Left cardiac atrium (tissue), 4 donors: ENCODE results near the gene CAMK2B. TPM values are rescaled to one million over a fixed set of nuclear protein-coding genes. Genes with fewer than 3 reads are reported as not detected.

Source experiments
- ATAC-seq, 2 donors: fragments of 200-7000 bp; cut with Tn5 transposase; one replicate each; pipeline ENCODE4 v1.9.1; 2020; ENCODE audit warnings: mild to moderate bottlenecking in 2 of 2, moderate library complexity in 2 of 2
- DNase-seq: peaks from one replicate; pipeline ENCODE4 v3.0.0-alpha.2; 2020
- intact Hi-C, 2 donors: fragments of 100-400 bp; cut with DNase I; formaldehyde crosslinking; loops; one replicate each; pipeline versions ENCODE4 v1.14.1 to v1.15.1; 2022 to 2023
- total RNA-seq, 2 donors: library from RNA; stranded (reverse); fragmentation: NEBNext Ultra II Directional; extraction: Animal tissue kit (Norgen Biotek cat#: 25700); gene quantifications; one replicate each; pipeline ENCODE4 v1.2.1, GENCODE V29; 2021
- donor health status: DM: no; HTN: yes; CAD: no.
- donor health status: DM: no; HTN: yes; CAD: no; lungs with severe emphysema.
- donor health status: DM: yes; HTN: yes; CAD: no.
- donor health status: Dilated cardiomyopathy.

Gene CAMK2B
- total RNA-seq, 2 donors from 2014 or later = 75.8 to 98.7 TPM

DNA sequence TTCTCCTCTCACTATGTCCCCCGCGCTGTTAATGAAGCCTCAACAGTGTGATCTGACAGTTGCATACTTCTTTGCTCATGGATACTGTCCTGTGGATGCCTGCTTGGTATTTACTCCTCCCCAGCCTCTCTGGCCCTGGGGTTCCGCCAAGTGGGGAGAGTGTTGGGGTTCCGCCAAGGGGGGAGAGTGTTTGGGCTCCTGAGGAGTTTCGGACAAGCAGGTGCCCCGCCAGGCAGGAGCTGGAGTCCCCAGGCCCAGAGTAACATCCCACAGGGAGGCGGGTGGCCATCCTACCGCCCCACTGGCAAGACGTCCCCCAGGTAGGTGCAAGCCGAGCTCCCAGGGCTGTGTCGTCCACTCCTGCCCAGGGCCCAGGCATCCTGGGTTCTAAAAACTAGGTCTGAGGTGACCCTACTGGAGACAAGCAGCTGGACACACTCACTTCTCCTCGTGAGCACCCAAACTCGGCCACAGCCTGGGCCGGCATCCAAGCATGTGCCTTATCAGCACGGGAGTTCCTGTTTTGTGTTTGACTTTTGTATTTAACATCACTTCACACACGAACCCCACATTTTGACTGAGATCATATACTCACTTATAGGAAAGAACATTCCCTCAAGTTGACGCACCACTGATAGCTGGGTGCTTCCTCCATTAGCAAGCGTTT is 34.2 kb downstream of the CAMK2B start:
- DNase-seq = peak; percentile 88
- intact Hi-C loops = no loop called here
- ATAC-seq = peak; percentile 73 to 82

DNA sequence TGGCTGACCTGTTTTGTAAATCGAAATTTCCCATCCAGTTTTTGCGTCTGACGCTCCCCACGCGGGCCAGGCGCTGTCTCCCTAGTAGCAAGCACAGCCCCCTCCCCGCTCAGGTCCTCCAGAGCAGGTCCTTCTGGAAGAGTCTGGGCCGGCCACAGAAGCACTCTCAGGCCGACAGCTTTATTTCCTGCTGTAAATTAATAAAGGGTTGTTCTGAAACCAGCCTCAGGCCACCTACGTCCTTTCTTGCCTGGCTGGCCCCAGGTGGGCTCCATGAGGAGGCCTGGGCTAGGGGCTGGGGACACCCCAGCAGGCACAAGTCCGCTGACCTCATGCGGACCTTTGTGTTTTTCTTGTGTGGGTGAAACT is 35.2 kb downstream of the CAMK2B start:
- intact Hi-C loops = no loop called here
- DNase-seq (peak; percentile 15), ATAC-seq (no peak)

DNA sequence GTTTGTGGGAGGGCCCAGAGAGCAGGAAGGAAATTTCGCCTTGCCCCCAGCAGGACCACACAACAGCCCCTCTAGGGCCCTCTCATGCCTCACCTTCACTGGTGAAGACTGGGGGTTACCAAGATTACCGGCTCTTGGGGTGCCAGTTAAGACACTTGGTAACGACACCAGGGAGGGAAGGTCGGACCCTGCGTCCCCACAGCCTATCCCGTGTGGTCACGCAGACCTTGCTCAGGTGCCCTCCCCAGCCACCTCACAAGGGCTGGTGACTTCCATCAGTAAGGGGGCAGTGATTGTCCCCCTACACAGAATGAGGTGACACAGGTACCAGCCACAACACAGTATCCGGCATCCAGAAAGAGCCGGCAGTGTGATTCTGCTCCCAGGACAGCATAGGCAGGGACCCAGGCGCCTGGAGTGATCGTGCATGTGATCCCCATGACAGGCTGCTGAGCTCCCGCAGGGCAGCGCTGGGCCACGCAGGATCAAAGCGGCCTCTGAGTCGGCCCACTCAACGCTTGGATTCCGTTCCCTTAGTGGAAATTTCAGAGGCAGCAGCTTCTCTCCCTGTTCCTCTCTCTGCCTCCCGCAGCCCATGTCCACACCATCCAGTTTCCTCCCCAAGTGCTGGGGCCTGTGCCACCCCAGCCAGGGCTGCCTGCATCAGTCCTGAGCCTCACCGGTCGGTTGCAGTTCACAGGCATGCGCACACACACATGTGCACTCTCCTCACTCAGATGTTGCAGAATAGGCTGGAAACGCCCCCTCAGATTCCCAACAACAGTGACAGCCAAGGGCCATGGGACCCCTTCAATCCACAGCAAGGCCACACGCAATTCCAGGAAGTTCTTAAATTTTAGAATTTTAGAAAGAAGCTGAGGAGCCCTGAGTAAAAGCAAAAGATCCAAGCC is 35.8 kb downstream of the CAMK2B start:
- DNase-seq (peak; percentile 31), ATAC-seq (peak; percentile 5 to 27)
- intact Hi-C loops = no loop called here

DNA sequence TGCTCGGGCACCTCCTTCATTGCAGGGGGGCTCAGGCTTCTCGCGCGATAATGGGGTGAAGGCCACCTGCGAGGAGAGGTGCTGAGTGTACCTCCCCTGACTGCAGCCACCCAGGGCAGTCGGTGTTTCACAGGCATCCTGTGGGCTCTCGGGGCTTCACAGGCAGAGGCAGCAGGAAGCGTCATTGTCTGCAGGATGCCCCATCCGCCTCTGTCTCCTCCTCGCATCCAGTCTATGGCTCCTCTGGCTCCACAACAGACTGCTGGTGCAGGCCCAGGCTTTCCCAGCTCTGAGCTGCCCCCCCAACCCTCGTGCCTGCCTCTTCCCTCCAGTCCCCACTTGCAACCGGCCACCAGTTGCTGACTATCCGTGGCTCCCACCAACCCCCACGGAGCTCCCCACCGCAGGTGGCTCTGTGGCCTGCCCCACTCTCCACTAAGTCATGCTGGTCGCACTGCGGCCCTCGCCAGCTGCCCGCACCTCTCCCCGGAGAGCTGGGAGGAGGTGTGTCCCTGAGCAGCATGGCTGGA is 36.5 kb downstream of the CAMK2B start:
- intact Hi-C loops = no loop called here
- DNase-seq (peak; percentile 3), ATAC-seq (no peak)

DNA sequence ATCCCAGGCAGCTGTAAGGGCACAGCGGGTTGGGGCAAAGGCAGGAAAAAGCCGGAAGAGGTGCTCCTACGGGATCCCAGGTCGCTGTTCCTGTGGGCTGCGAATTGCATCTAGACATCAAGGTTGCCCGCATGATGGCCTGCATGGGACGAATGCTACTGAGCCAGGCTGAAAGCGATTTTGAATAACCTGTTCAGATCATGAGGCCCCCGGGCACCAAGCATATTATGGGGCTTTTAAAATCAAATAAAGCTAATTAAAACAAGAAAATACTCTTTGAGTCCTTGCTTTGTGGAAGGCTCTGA is 37.1 kb downstream of the CAMK2B start:
- ATAC-seq = no peak
- intact Hi-C loops = no loop called here
- peak; percentile 8 for DNase-seq

DNA sequence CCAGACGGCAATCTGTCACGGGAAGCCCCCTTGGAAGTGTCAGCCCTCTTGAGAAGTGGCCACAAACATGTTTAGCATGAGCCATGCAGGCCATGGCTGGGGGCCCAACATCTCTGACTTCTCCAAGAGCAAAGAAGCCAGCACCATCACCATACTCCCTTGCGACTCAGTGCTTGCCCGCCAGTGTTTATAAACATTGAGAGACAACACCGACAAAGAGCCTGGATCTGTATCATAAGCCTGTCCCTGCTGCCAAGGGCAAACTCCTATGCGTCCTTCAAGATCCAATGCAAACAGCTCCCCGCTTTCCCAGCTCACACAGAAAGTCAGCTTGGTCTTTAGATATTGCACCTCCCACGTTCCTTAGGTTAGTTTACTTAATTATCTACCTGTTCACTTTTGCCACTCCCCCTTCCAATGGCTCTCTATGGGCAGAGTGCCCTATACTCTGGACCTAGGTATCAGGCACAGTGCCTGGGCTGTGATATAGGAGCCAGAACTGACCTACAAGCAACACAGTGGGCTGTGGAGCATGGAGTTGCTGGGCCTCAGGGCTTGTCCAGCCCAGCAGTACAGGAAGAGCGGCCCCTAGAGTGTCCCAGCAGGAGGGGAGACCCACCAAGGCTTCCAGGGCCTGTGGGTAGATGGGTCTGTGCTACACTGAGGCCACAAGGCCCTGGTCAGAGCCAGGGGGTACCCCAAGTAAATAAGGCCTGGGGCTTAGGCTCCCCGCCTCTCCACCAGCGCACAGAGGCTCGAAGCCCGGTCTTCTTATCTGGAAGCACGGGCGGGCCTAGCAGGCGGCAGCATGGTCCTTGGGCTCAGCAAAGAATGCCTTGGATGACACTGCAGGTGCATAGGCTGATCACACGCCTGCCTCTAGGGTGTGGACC is 37.7 kb downstream of the CAMK2B start:
- intact Hi-C loops = no loop called here
- DNase-seq (peak; percentile 7), ATAC-seq (no peak)

DNA sequence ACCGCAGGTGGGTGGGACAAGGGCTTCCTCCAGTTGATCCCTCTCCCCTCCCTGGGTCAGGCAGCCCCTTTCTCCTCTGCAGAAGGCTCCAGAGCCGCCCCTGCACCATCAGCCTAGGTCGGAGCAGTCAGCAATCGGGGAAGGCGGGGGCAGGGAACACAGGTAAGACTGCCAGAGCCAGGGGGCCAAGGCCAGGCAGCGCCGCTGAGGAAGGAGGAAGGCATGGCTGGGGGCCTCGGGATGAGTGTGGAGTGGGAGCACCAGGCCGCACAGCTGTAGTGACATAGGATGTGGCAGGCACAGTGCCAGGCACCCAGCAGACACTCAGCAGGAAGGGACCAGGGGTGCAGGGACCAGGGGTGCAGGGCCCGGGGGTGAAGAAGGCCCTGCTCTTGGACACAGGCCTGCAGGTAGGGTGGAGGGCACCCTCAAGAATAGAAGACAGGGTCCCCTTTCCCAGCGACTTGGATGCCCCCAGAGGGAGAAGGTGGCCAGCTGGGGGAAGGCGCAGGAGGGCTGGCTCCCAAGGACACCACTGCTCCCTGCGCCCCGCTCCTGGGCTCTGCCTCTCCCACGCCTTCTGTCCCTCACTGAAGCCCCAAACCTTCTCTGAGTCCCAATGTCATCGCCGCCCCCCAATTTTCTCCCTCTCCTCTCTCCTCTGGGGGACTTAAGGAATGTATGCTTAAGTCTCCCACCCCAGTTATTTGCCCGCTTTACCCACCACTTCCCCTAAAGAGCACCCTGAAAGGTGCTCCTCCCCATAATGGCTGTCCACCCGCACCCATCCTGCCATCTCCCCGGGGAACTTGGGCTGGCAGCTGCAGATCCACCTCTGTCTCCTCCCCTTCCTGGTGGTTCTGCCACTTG is 38.5 kb downstream of the CAMK2B start:
- intact Hi-C loops = no loop called here
- ATAC-seq (no peak), DNase-seq (peak; percentile 14)

DNA sequence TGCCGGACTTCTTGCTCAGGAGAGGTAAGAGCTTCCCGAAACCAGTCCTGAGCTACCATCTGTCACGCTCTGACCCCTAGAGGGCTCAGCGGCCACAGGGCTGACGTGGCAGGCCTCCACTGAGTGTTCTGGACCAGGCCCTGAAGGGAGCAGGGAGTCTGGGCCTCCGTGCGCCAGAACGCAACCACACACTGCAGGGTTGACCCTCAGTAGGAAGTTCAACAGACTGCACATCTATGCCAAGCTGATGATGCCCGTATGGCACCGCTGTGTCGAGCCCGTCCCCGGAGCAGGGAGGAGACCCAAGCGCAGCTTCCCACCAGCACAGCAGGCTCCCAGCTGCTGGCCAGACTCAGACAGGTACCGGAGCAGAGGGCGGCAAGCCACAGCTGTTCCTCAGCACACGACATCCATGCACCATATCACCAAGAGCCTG is 39.2 kb downstream of the CAMK2B start:
- intact Hi-C loops = no loop called here
- peak; percentile 24 for DNase-seq
- peak in 1 of 2 donors; percentile 19 for ATAC-seq

DNA sequence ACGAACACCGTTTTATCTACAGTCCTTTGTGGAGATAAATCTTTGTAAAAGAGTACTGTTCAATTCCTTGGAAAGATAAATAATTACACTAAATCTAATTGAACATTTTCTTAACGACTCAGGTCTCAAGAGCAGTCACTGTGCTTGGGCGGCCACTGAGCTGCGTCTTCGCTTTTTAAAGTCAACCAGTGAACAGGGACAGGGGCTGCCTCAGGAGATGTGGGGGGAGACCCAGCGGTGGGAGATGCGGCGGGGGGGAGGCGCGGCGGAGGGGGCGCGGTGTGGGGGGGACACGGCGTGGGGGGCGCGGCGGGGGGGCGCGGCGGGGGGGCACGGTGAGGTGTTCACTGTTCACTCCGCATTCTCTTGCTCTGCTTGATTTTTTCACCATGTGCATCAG is 39.8 kb downstream of the CAMK2B start:
- DNase-seq (peak; percentile 12), ATAC-seq (no peak)
- intact Hi-C loops = no loop called here

DNA sequence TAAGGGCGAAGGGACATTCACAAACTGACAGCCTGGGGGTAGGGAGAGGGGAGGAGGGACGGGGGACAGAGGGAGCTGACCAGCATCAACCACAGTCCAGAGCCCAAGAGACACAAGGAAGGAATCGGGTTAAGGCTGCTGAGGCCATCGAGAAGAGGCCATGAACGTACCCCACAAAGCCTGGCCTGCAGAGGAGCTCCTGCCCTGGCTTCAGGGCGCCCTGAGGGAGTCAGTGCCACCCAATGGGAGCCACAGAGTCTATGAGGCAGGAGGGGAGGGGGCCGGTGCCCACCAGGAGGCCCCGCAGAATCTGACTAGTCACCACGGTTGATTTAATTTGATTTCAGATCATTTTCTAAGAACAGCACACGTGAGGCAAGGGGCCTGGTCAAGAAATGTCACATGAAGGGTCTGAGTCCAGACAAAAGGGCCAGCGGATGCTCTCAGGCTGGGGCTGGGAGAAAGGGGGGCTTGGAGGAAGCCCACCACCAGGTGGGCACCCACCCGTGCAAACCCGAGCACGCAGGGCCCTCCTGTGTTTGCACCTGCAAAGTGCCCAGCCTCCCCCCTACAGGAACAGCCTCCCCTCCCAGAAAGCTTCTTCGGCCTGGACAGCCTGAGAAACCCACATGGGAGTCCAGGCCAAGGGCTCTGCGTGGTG is 40.4 kb downstream of the CAMK2B start:
- intact Hi-C loops = no loop called here
- DNase-seq (peak; percentile 8), ATAC-seq (no peak)

DNA sequence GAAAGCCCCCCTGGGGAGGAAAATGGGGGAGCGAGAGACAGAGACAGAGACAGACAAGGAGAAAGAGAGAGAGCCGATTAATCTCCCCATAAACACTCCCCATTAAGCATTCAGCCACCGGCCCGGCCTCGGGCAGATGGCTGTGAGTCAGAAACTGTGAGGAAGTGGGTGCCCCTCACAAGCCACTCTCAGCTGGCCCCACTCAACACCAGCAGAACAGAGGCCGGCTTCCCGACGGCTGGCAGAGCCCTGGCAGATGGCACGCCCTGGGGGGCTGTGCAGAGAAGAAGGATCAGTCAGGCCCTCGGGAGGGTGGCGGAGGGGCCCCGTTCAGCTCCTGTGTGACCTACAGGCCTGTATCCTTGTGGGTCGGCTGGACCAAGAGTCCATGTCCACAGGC is 41.2 kb downstream of the CAMK2B start:
- peak; percentile 24 for DNase-seq
- intact Hi-C loops = no loop called here
- ATAC-seq = peak in 1 of 2 donors; percentile 9

DNA sequence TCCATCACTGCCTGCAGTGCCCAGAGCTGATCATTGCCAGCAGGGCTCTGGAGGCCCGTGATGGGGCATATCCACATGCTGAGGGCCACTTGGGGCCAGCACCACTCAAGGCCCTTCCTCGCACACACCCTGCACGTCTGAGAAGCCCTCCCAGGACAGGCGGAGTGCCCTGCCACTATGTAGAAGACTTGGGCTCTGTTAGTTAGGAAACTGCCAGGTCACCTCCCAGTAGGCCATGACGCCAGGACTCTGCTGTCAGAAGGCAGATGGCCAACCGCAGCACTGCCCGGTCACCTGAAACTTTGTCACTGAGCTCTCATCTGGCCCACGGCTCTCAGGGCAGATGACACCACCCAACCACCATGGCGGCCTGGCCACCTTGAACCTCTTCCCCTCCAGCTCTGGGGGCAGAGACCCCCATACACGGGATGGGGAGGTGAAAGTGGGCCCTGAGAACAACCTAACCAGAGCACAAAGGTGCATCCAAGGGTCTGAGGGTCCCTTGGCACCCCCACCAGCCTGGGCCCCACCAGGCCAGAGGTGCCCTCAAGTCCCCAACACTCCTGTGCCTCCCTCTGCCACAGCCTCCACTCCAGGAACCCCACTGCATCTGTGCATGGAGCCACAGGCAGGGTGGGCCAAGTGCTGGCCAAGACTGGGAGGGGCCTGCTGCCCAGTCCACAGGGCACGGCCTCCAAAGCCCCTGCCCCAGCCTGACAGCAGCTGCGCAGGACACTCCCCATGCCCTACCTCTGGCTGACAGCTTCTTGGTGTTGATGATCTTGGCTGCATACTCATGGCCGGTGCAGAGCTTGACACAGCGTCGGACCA is 41.8 kb downstream of the CAMK2B start:
- ATAC-seq (peak; percentile 66 to 67), DNase-seq (peak; percentile 59)
- intact Hi-C loops = no loop called here

DNA sequence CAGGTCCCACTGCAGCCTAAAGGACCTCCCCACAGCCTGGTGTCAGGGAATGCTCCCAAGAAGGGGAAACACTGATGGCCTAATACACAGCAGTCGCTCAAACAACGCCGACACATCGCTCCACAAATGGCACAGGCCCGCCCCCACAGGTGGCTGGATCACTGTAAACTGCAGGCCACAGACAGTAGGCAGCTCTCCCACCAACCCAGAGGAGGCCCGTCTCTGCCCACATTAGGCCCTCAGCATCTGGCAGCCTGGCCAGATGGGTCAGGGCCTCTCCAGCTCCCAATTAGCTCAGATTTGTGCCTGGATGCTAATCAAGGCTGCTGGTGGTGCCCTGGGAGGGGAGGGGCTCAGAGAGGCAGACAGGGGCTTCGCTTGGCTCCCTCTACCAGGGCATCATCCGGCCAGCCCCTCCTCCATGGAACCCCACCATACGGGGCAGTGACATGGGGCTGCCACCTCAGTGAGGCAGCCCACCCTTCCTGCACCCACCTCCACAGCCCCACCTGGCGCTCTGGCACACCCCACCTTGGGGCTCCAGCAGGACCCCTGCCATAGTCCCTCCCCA is 42.7 kb downstream of the CAMK2B start:
- ATAC-seq = no peak
- intact Hi-C loops = no loop called here
- peak; percentile 14 for DNase-seq

DNA sequence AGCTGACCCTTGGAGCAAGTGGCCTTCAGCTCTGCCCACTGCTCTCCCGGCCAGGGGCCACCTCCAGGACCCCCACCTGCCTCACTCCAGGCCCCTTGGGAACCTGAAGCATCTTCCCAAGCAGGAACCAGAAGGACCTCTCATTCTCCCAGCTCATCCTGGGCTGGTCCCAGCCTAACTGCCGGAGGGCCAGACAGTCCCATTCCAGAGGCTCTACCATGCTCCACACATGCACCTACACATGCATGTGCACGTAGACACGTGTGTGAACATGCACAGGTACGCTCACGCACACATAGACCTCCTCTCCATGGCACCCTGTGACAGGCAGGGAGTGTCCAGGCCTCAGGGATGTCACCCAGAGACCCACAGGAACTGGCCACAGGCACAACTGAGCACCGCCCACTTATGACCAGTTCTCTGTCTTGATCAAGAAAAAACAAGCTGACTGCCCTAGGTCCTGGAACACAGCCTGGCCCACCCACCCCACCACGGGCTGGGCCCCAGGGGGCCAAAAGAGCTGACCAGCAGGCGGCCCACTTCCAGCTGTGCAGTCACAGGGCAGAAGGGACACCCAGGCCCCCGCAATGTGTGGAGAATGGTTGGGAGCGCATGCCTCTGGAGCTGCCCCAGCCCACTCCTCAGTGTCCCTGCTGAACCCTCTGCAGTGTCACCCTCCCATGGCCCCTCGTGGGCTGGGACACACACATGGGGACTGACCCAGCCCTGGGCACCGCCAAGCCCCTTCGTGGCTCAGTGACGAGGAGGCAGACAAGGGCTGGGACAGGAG is 43.4 kb downstream of the CAMK2B start:
- DNase-seq (peak; percentile 15), ATAC-seq (no peak)
- intact Hi-C loops = no loop called here

DNA sequence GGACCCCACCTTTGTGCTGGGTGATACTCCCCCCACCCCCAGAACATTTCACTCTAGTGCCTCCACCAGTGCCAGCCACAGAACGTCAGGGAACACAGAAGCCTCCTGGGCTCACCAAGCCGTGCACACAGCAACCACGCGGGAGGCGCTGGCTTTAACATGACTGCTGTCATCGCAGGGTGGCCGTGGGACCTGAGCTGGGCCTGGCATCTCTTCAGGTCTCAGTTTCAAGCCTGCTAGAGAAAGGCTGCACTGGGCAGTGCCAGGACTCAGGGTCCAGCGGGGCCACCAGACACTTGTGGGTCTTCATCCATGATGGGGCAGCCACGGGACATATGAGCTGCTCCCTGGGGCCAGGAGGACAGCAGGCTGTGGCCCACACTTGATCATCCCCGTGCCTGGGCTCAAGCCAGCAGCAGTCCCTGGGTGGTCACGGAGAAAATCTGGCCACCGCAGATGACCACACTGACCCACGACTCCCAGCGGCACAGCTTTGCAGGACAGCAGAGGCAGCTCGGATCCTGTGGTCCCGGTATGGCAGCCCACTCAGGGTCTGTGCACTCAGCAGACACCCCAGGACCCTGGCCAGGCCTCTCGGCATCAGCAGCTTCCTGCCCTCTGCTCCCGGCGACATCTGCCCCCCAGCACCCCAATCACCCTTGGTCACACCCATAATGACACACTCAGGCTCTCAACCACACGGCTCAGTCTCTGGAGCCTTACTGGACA is 44.2 kb downstream of the CAMK2B start:
- ATAC-seq (no peak), DNase-seq (peak; percentile 26)
- intact Hi-C loops = no loop called here

DNA sequence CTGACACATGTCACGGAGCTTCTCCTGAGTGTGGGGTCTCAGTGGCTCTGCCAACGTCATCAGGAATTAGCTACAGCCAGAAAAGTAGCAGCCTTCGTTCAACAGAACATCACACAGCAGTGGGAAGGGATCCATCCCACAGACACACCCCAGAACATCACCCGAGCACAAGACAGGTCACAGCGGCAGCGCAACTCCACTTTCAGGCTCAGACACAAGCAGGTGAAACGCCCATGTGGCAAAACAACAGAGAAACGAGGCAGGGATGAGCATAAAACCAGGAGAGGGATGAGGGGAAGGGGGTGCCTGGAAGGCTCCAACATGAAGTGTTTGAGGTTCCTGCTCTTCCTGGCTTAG is 44.8 kb downstream of the CAMK2B start:
- intact Hi-C loops = no loop called here
- DNase-seq = no peak
- ATAC-seq = no peak
